DMS53 treated with DMSO at 0.1 percent for 48 hours (cell line): ENCODE results near the gene KLHL14.
A peak's percentile ranks its signal among the peaks of the same experiment; 100 is the strongest.

ENCODE experiments used
- DNase-seq: peaks from one replicate; lab custom pipeline; 2025; ENCODE audit not compliant: unreplicated experiment; lab: John Stamatoyannopoulos, UW

The KLHL14 gene

DNA sequence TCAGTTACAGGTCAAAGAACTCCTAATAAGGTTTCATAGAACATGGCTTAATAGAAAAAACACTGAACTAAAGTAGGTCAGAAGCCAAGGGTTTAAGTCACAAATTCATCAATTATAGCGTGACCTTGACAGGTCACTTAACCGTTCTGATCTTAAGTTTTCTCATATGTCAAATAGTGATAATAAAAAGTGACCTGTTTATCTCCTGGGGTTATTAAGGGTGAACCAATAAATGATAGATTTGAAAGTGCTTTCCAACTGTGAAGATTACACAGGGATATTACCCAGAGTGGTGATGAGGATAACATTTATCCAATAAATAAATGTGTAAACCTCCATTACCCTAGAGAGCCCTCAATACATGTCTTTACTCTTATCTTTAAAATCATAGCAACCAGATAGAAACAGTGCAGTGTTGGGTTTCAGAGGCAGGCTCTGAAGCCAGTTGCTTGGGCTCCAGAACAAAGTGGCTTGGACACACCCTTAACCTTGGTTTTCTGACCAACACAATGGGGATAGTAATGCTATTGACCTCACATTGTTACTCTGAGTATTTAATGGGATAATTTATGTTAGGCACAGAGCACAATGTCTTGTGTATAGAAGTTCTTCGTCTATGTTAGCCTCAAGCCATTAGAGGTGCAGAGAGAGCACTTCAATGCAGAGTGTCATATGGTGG is 48.6 kb downstream of the KLHL14 start:
- no peak for DNase-seq

DNA sequence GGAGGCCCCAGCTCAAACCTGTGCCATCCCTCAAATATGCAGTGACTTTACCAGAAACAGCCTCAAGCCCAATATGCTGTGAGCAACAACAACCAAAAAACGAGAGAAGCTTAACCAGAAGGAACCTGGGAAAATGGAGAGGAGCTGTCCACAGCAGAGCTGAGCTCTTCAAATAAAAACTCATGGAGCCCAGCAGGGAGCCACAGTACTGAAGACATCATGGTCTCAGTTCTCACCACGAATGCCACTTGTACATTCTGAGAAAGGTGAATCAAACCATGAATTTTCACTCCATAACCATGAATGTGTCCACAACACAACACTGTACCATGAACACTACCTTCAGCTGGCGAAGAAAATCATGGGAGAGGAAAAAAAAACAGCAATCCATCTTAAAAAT is 50.5 kb downstream of the KLHL14 start:
- DNase-seq, result no peak

DNA sequence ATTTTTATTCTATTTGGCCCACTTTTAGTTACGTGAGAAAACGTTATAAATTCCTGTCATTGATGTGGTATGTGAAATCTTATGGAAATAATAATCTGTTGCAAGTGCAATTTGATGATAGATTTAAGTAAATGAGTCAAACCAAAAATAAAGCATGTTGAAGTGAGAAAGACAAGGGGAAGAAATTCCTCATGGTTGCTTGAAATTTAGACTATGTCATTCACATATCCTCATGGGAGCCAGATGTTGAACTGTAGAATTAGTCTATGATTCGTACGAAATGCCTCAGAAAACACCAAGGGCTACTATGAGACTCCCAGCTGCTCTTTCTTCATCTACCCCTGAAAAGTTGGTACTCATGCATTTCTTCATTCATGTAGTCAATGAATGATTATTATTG is 55.7 kb downstream of the KLHL14 start:
- DNase-seq, result no peak

DNA sequence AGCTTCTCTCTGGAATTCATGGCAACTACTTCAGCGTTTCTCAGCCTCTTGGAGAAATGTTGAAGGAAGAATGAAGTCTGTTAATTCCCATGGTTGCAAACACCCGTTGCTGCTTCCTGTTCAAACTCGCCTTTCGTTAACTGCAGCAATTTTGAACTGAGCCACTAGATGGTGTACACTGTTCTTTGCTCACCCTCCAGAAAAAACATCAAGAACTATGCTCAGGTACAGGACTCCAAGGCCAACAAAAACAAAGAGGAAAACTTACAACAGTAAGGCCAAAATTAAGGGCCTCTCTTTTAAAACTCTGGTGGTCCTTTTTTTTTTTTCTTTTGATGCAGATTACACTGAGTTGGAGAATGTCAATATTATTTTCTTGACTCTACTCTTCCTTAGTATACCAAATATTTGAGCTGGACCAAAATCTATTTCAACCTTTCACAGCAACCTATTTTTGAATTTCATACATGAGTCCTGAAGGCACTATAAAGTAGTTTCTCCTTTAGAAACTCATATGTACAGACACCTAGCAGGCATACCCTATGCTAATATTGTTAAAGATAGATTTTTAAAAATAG is 58.2 kb downstream of the KLHL14 start:
- DNase-seq, result peak; percentile 79

DNA sequence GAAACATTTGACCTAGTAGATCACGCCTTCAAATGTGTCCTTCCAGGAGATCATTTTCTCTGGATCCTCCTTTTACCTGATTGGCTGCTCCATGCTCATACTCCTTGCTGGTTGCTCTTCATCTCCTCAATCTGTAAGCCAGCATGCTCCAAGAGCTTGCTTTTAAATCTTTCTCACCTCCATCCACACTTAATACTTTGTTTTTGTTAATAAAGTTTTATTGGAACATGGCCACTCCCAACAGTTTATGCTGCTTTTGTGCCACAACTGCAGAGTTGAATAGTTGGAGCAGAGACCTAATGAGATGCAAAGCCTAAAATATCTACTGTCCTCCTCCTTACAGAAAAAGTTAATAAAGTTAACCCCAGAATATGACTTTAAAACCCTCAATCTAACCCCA is 60.0 kb downstream of the KLHL14 start:
- DNase-seq, result no peak

DNA sequence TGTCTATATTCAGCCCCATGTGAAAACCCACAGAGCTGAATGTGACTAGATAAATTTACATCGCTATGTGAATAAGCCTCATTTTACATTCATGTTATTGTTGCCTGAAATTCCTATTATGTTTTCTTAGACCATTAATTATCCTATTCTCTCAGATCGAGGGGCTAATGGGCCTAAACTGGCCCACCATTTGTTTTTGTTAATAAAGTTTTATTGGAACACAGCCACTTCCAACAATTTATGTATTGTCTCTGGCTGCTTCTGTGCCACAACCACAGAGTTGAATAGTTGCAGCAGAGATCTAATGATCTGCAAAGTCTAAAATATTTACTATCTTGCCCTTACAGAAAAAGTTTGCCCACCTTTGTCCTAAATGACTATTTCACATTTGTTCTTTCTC is 61.0 kb downstream of the KLHL14 start:
- DNase-seq, result no peak

DNA sequence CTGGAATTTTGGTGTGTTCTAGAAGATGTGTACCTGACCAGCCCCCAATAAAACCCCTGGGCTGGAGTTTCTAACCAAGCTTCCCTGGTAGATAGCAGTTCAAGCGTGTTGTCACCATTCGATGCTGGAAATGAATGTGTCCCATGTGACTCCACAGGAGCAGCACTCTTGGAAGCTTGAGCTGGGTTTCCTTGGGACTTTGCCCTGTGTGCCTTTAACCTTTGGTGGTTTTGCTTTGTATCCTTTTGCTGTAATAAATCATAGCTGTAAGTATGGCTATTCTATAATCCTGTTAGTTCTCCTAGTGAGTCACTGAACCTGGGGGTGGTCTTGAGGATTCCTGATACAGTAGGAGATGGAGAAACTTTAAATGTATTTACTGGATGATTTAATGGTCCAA is 65.2 kb downstream of the KLHL14 start:
- no peak for DNase-seq

DNA sequence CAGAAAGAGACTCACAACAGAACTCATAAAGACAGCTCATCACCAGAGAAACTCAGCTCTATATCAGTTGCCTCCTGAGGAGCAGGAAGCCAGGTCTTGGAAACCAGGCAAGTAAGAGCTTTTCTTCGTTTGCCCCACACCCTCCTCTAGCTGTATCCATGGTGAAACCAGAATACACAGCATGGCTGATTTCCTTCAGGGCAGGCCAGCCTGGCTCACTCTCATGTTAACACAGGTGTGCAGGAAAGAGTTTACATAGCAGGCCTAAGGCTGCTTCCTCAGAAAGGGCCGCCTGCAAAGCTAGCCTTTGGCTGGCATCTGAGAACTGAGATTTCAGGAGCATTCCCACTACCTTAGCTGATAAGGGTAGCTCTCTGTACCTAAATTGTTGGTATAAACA is 65.7 kb downstream of the KLHL14 start:
- peak; percentile 39 for DNase-seq

DNA sequence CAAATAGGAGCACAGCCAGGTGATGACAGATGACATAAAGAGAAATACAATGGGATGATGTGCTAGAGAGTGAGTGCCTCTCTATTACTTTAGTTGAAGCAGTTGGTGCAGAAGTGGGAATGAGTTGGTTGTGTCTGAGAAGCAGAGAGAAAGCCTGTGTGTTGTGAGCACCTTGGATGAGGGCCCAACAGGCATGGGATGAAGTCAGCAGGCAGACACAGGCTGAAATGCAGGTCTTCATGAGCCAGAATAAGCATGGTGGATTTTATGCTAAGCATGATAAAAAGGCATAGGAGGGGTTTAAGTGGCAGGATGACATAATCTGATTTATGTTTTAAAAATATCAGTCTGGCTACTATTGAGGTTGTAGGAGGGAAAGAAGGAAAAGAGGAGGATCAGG is 71.5 kb downstream of the KLHL14 start:
- no peak for DNase-seq

DNA sequence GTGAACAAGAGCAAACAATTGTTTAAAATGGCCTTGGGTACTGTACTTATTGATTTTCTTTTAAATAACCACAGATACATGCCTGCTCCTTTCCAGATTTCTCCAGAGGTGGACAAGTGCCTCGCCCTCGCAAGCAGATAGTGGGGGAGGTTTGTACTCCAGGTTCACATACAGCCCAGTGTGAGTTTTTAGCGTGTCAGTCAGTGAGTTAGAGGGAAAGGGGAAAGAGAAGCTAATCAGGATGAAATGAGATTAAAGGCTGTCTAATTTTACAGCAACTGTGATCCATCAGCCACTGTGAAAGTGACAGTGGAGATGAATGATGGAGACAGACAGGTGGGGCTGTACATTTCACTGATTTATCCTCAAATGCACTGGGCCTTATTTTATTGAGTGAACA is 74.7 kb downstream of the KLHL14 start:
- no peak for DNase-seq

DNA sequence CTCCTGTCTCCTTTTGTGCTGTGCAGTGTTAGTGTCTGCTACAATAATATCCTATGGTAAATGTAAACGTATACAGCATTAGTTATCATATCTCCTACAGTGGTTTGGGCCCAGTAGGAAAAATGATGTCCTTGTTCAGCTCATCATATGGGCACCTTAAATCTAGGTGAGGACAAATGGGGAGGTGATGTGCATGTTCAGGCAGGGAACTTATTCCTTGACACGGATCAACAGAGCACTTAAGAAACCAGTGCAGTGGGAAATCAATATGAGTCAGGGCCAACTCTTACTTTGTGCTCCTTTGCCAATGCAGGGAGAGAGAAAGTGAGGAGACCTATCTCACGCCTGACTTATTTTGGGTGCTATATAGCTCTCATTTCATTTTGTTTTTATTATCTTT is 76.4 kb downstream of the KLHL14 start:
- no peak for DNase-seq

DNA sequence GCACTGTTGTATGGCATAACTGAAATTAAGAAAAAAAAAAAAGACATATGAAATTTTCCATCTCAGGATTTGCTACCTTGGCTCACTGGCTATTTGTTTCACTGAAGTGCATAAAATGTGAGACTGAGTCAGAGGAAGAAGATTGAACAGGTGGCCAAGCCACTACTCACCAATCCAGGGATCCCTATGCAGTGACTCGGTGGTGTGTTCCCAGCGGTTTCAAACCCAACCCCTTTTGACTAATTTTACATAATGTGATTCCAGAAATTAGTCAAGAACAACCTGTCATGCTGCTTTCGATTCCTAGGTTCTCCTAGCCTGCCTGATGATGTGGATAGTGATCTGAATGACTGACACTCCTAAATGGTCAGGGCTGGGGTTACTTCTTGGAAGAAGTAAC is 77.3 kb downstream of the KLHL14 start:
- no peak for DNase-seq

DNA sequence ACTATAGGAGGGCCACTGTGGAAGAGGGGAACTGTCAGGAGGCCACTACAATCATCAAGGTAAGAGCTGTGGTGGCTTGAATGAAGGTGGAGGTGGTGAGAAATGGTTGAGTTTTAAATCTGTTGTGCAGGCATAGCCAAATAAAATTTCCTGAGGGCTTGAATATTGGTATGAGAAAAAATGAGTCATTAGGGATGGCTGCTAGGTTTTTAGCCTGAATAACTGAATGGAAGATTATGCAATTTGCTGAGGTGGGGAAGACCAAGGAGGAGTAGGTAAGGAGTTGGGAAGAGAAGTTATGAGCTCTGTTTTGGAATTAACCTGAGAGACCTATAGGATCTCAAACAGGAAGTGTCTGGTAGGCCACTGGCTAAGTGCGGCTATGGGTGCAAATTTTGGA is 84.0 kb downstream of the KLHL14 start:
- no peak for DNase-seq

DNA sequence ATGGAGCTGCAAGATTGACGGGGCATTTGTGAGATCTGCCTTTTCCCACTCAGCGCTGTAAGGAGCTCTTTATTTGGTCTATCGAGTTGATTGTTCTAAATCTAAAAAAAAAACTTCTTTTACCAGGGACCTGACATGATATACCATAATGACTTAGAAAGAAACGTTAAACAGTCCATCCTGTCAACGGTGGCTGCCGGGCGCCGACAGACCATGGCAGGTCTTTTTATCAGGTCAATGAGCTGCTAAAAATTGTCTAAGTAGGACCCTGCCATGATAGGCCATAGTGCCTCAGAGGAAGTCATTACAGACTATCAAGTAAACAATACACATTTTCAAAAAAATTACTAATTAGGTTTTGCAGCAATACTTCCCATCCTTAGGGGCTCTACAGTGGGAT is 87.9 kb downstream of the KLHL14 start:
- no peak for DNase-seq

DNA sequence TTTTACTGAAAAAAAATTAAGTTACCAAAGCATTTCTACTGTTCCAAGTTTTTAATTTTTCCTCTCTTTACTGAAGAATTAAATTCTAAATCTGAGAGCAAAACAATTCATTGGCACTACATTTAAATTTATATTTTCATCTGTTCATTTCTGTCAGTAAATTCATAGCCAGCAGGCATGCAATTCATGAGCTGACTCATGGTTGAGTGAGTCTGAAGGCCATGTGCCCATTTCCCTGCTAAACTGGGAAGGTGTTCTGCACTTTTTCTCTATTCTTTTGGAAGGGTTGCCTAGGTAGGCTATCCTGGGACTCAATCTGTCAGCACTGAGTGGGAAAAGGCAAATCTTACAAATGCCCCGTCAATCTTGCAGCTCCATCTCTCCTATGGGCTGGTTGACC is 88.7 kb downstream of the KLHL14 start:
- DNase-seq, result no peak

DNA sequence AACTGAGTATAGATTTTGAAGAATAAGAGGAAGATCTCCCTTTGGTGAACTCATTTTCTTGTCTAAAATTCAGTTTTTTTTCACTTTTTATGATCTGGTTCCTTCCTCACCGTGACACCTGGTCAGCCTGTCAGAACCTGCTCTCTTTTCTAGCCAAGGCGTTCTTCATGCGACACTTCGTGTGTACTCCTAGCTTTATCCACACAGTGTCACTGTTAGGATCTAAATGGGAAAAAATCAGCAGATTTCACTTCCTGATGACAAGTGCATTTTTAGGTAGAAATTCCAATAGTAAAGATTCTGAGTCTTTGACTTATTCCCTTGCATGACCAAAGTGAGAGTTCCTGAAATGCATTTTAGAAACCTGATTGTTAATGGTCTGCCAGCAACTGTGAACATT is 89.8 kb downstream of the KLHL14 start:
- DNase-seq, result no peak

DNA sequence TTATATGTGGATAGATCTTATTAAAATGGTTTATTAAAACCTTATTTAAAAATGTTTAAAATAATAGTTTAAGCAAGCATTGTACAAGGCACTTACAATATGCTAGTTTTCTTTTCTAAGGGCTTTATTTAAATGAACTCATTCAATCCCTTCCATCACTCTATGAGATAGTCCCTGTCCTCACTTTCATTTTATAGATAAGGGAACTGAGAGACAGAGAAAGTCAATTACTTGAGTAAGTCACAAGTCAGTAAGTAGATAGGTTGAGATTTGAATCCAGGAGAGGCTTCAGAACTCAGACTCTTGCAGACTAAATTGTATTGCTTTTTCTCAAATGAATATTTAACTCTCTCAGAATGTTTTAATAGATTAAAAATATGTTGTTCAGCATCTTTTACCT is 95.2 kb downstream of the KLHL14 start:
- no peak for DNase-seq

DNA sequence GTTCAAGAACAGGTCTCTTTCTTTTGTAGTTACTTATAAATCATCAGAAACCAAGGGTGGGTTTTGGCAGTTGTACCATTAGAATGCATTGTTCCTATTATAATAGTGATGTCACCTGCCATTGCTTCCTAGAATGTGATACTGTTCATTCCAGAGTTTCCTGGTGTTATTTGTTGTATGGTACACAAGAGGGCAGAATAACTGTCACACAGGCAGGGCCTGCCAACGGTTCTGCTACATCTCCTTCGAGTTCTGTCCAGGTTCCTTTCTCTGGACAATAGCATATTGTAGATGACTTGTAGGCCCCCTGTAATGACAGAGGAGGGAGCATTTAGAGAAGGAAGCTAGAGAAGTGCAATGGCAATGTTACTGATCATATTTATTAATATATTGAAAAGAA is 98.3 kb downstream of the KLHL14 start:
- peak; percentile 48 for DNase-seq

DNA sequence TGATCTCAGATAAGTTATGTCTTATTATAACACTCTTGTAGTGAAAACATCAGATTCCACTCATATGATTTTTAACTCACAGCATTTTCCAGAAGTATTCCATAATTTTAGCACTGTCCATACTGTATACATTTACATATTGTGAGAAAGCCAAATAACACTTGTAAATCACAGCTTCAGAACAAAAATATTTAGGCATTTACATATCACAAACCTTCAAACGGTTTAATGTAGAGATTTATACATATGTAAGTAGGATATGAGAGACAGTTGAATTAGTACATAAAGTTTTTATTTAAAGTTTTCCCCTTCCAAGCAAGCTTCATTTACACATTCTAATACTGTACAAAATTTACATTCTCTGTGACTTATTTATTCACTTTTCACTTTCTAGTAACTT is 100.4 kb downstream of the KLHL14 start:
- no peak for DNase-seq

DNA sequence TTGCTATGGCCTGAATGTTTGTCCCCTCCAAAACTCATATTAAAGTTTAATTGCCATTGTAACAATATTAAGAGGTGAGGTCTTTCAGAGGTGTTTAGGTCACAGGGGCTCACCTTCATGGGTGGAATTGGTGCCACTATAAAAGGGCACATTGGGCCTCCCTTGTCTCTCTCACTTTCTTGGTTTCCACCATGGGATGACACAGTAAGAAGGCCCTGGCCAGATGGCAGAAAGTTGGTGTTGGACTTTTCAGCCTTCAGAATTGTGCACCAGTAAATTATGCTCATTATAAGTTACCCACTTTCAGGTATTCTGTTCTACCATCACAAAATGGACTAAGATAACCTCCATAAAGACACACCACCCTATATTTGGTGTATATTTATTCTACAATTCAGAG is 102.1 kb downstream of the KLHL14 start:
- no peak for DNase-seq

DNA sequence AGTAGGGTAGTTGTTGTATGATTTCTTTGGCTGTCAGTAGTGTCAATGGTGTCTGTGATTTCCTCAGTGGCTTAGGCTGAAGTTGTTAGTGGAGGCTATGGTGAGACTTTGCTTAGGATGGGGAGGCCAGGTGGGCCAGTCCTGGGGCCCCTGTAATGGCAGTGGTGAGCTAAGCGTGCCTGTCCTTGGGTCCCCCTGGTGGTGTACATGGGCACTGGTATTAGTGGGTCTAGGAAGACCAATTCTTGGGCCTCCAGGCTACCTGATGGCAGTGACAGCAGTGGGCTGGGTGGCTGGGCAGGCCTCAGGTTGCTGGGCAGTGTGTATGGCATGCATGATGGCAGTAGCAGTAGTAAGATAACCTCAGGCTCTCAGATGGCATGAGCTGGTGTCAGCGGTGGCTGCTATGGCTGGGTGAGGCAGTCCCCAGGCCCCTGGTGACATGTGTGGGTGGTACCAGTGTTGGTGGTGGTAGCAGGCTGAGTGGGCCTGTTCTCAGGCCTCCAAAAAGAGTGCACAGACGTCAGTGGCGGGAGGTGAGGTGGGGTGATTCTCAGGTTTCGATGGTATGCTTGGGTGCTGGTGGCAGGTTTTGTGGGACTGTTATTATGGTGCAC is 103.2 kb downstream of the KLHL14 start:
- no peak for DNase-seq

DNA sequence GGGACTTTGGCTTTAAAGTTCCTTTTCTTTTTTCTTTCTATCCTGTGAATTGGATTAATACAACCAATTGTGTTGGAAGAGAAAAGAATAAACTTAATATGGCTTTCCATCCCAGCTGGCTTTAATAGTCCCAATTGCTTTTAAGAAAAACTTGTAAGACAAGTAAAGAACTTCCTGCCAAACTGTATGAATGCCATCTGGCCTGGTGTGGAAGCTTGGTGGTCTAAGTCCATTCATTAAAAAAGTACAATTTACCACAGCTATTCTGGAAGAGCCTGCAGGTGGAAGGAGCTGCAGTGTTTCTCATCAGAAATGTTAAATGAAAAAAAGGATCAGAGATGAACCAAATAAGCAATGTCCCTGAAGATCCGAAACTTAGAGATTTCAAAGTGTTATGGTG is 103.9 kb downstream of the KLHL14 start:
- no peak for DNase-seq
